AG08395 (cell line): ENCODE data around the gene MEGF11.
A peak's percentile ranks its signal among the peaks of the same experiment; 100 is the strongest.

Experiments
- DNase-seq: peaks from one replicate; pipeline ENCODE4 v3.0.0; 2012; ENCODE audit warnings: mixed read lengths, low spot score

Gene MEGF11

GRCh38 chr15:66253418-66254088, at the start of gene MEGF11:
MEGF11 (minus strand) TSS chr15:66253750; CDS start chr15:66128403, 125,347 bp downstream.
- DNase-seq = peak; percentile 36

GRCh38 chr15:66302489-66303278, 49.1 kb upstream of the MEGF11 start:
- no peak for DNase-seq

- DNase-seq = peak; percentile 7
These were observed 45.3 kb upstream of the MEGF11 start for GRCh38 chr15:66298803-66299251.

- no peak for DNase-seq
These were observed 42.6 kb upstream of the MEGF11 start for GRCh38 chr15:66296186-66296585.

DNA sequence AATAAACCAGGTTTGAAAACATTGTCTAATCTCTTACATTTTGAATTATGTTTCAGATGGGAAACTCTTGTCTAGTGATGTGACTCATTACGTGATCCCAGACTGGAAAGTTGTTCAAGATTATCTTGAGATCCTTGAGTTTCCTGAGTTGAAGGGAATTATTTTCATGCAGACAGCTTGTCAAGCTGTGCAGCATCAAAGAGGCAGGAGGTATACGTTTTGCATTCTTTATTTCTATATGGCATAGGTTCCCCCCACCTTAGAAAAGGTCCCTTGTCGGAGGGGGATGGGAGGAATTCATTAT, 41.3 kb upstream of the MEGF11 start:
- peak; percentile 33 for DNase-seq

GRCh38 chr15:66294157-66294931, 40.8 kb upstream of the MEGF11 start:
- DNase-seq = peak; percentile 80

- peak; percentile 58 for DNase-seq
These were observed 40.0 kb upstream of the MEGF11 start, which contains the start of gene DIS3L for GRCh38 chr15:66293419-66294156. DIS3L (plus strand) TSS chr15:66293568; CDS start chr15:66293597, 29 bp downstream.

DNA sequence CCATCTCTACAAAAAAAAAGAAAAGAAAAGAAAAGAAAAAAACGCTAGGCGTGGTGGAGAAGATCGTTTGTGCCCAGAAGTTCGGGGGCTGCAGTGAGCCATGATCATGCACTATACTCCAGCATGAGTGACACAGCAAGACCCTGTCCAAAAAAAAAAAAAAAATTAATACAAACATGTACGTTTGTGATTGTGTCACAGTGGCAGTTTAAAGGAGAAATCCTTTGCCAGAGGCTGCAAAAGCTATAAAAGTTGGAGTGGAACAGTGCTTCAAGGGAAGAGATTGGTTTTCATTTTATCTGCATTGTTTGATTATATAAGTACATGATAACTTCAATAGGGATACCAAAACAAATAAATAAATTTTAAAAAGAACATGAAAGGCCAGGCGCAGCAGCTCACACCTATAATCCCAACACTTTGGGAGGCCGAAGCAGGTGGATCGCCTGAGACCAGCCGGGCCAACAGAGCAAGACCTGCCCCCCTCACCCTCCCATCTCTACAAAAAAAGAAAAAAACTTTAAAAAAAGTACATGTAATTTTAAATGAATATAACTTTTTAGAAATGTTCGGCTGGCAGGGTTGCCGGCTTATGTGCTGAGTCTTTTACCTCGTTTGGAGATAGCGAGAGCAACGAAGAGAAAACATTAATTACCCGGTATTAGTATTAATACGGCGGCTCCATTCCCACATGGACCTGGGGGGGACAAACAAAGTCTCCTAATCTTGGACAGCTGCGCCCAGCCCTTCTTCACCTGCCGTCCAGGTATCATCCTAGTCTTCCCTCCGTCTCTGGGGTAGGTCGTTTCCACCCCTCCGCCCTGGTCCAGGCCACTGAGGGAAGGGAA, 39.2 kb upstream of the MEGF11 start:
- no peak for DNase-seq

DNA sequence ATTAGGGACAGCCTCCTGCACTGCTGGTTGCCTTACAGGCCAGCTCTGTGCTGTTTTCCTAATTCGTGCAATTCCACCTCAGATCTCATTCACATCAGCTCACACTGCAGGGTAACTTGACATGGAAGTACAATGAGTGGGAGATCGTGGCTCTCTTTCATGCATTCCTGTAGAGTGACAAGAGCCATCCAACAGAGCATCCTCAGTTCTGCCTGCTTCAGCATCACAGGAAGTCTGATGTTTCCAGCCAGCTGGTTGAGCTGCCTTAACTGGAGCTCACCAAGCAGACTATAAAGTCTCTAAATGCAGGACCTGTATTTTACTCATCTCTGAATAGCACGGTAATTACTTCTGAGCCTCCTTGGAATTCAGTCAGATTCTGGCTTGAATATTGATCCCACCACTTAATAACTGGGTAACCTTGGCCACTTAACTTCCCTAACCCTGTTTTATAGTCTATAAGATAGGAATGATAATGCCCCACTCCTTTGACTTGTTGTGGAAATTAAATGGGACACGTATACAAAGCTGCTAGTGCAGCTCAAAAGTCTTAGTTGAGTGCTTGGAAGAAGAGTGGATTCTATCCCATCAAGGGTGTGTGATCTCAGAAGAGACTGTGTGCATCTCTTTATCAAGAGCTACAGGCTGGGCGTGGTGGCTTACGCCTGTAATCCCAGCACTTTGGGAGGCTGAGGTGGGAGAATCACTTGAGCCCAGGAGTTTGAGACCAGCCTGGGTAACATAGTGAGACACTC, 38.4 kb upstream of the MEGF11 start:
- peak; percentile 13 for DNase-seq

DNA sequence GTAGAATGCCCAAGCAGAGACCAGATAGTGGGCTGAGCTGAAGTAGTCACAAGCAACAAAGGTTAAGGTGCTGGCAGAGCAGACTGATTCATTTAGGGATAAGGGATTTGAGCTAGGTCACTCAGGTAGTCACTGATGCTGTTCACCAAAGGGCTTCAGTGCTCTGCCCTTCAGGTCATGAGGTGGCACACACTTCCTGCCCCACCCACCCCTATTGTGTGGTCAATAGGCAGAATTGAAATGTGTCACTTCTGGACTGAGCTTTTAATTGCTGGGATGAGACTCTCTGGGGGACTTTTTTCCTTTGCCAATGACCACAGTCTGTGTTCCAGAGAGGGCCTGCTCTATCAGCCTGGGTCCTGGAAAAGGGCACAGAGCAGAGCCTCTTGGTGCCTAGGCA, 37.0 kb upstream of the MEGF11 start:
- no peak for DNase-seq

GRCh38 chr15:66290007-66290406, 36.5 kb upstream of the MEGF11 start:
- DNase-seq = no peak

- no peak for DNase-seq
These were observed 35.1 kb upstream of the MEGF11 start for GRCh38 chr15:66288551-66289185.

- DNase-seq = no peak
These were observed 34.5 kb upstream of the MEGF11 start for GRCh38 chr15:66288093-66288492.

- DNase-seq = peak; percentile 60
These were observed 34.0 kb upstream of the MEGF11 start for GRCh38 chr15:66287461-66288057.

- DNase-seq = no peak
These were observed 32.2 kb upstream of the MEGF11 start for GRCh38 chr15:66285533-66286280.

GRCh38 chr15:66284271-66284670, 30.7 kb upstream of the MEGF11 start:
- DNase-seq = no peak

DNA sequence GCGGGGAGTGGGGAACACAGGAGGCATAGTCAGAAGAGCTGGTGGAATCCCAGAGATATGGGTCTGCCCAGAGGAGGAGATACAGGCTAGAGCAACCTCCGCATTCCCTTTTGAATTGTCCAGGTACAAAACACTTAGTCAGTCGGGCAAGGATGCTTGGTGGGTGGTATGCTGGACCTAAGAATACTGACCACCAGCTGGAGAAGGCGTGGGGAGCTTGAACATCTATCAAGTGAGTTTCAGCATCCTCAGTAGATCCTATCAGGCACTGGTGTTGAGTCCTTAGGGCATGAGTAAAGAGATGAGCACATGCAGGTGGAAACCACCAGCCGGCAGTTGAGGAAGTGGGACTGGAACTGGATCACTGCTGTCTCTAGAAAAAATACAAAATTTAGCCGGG, 25.1 kb upstream of the MEGF11 start:
- DNase-seq = no peak

GRCh38 chr15:66278056-66278455, 24.5 kb upstream of the MEGF11 start:
- DNase-seq = no peak

- DNase-seq = no peak
These were observed 23.0 kb upstream of the MEGF11 start for GRCh38 chr15:66276546-66276945.
